GM12891 (cell line): ENCODE measurements around the gene IFI16.

Source experiments
- POLR2A ChIP-seq: IDR thresholded peaks from 2 replicates; pipeline ENCODE4 v1.6.1; 2011; ENCODE audit warnings: low read depth, low read length, control low read depth
- POLR2AphosphoS5 ChIP-seq: IDR thresholded peaks from 2 replicates; pipeline ENCODE4 v1.6.1; 2011; ENCODE audit warnings: low read depth, low read length, control low read depth
- TAF1 ChIP-seq: IDR thresholded peaks from 2 replicates; pipeline ENCODE4 v1.6.1; 2011; ENCODE audit warnings: low read depth, low read length, control low read depth

GRCh38 chr1:159014851-159015250, 5.1 kb downstream of the IFI16 start:
- TF ChIP-seq TAF1 (no peak), POLR2AphosphoS5 (no peak), POLR2A (no peak)
